SK-N-SH (cell line): ENCODE measurements around the gene DUXB.

Experiments
- CHD2 ChIP-seq: fragments of 150-350 bp; IDR thresholded peaks from 2 replicates; pipeline ENCODE4 v1.6.1; 2018; ENCODE audit warnings: low read length; ENCODE audit not compliant: partially characterized antibody
- CTCF ChIP-seq: fragments of 200-600 bp; sonication (generic); IDR thresholded peaks from 2 replicates; pipeline ENCODE4 v1.6.1; 2017; ENCODE audit warnings: antibody characterized with exemption, mild to moderate bottlenecking, moderate library complexity
- EP300 ChIP-seq, 2 experiments: IDR thresholded peaks; 2 replicates each; pipeline versions ENCODE4 v1.4.0 to v1.6.1; 2012; ENCODE audit warnings: borderline replicate concordance in 1 of 2, low read depth in 1 of 2, low read length in 1 of 2
- JUND ChIP-seq: IDR thresholded peaks from 2 replicates; pipeline ENCODE4 v1.4.0; 2012
- MEF2A ChIP-seq: IDR thresholded peaks from 2 replicates; pipeline ENCODE4 v1.4.0; 2012; ENCODE audit warnings: low read depth, borderline replicate concordance
- MXI1 ChIP-seq: IDR thresholded peaks from 2 replicates; pipeline ENCODE4 v1.6.1; 2012; ENCODE audit warnings: mild to moderate bottlenecking, low read depth, low read length, improper control_type of control experiment
- NFIC ChIP-seq: IDR thresholded peaks from 2 replicates; pipeline ENCODE4 v1.4.0; 2012; ENCODE audit warnings: borderline replicate concordance
- NRF1 ChIP-seq: IDR thresholded peaks from 2 replicates; pipeline ENCODE4 v1.6.1; 2012; ENCODE audit warnings: low read depth, mild to moderate bottlenecking, low read length
- POLR2AphosphoS5 ChIP-seq: IDR thresholded peaks from 2 replicates; pipeline ENCODE4 v1.6.1; 2012; ENCODE audit warnings: low read depth, low read length
- REST ChIP-seq: IDR thresholded peaks from 2 replicates; pipeline ENCODE4 v1.6.1; 2012; ENCODE audit warnings: mild to moderate bottlenecking, low read depth, low read length, moderate library complexity
- YY1 ChIP-seq: IDR thresholded peaks from 2 replicates; pipeline ENCODE4 v1.4.0; 2012; ENCODE audit warnings: low read depth, mild to moderate bottlenecking
- ZBTB33 ChIP-seq: IDR thresholded peaks from 2 replicates; pipeline ENCODE4 v1.4.0; 2012; ENCODE audit warnings: low read depth, borderline replicate concordance

- TF ChIP-seq EP300 (IDR thresholded peaks at IDR 0.05; ENCODE audit: borderline replicate concordance in 1 of 2, low read depth in 1 of 2, low read length in 1 of 2) (no peak), CTCF (no peak), NFIC (no peak), REST (no peak), JUND (no peak), MXI1 (no peak), YY1 (no peak), NRF1 (no peak), CHD2 (no peak), MEF2A (no peak), ZBTB33 (no peak), POLR2AphosphoS5 (no peak)
Measured at GRCh38 chr16:75682308-75682707, 19.0 kb downstream of the DUXB start.
